ENCODE data around the gene PDS5A.
"Not testable (repeated sequence)": the region's sequence is repeated elsewhere in the genome, so short reads cannot be mapped to it uniquely, and the experiment has no call there.

PDS5A gene

GRCh38 chr4:39977489-39978377, at the start of gene PDS5A:
Gene PDS5A (minus strand): TSS chr4:39977911. CDS start chr4:39976577, 1,334 bp downstream.
- DNase-seq = peak; percentile 82 to 89

GRCh38 chr4:40024049-40024448, 46.3 kb upstream of the PDS5A start:
- DNase-seq = not testable (repeated sequence)

GRCh38 chr4:40021116-40021515, 43.4 kb upstream of the PDS5A start:
- not testable (repeated sequence) for DNase-seq

- DNase-seq = no peak
Observed at GRCh38 chr4:40020221-40020620, 42.5 kb upstream of the PDS5A start.

- no peak for DNase-seq
Observed at GRCh38 chr4:40016007-40016406, 38.3 kb upstream of the PDS5A start.

- DNase-seq = peak in 1 of 2 donors; percentile 18
Observed at GRCh38 chr4:40003986-40004385, 26.3 kb upstream of the PDS5A start.

- DNase-seq = no peak
Observed at GRCh38 chr4:40000711-40001110, 23.0 kb upstream of the PDS5A start.

GRCh38 chr4:39998659-39999345, 21.1 kb upstream of the PDS5A start:
- DNase-seq = no peak

GRCh38 chr4:39996811-39997210, 19.1 kb upstream of the PDS5A start:
- no peak for DNase-seq

GRCh38 chr4:39994406-39994805, 16.7 kb upstream of the PDS5A start:
- DNase-seq = no peak

- DNase-seq = not testable (repeated sequence)
Observed at GRCh38 chr4:39989381-39989780, 11.7 kb upstream of the PDS5A start.

- DNase-seq = no peak
Observed at GRCh38 chr4:39987485-39987884, 9.8 kb upstream of the PDS5A start.

- no peak for DNase-seq
Observed at GRCh38 chr4:39978904-39979303, 1.2 kb upstream of the PDS5A start.

GRCh38 chr4:39978378-39978775, 666 bp upstream of the PDS5A start:
- no peak for DNase-seq

- no peak for DNase-seq
Observed at GRCh38 chr4:39976945-39977488, 694 bp downstream of the PDS5A start.

- peak; percentile 61 to 84 for DNase-seq
Observed at GRCh38 chr4:39976141-39976944, 1.4 kb downstream of the PDS5A start.

GRCh38 chr4:39975488-39976089, 2.1 kb downstream of the PDS5A start:
- DNase-seq = no peak

GRCh38 chr4:39973052-39973451, 4.7 kb downstream of the PDS5A start:
- not testable (repeated sequence) for DNase-seq

GRCh38 chr4:39970671-39971640, 6.8 kb downstream of the PDS5A start:
- no peak for DNase-seq

GRCh38 chr4:39963656-39964055, 14.1 kb downstream of the PDS5A start:
- no peak for DNase-seq

- no peak for DNase-seq
Observed at GRCh38 chr4:39961311-39961877, 16.3 kb downstream of the PDS5A start.

All from hippocampal formation (tissue), 2 donors.